ENCODE results near the gene GDI2.

Gene GDI2

GRCh38 chr10:5813341-5814109 is at the start of gene GDI2:
TSS of gene GDI2 (minus strand) at chr10:5813434. CDS start at chr10:5813258, 176 bp downstream.
- H3K4me3 ChIP-seq = peak within 1 kb of the TSS; percentile 91
- no peak for TF ChIP-seq CTCF (IDR thresholded peaks at IDR 0.05)
- peak within 1 kb of the TSS; percentile 96 to 98 for H3K27ac ChIP-seq
- DNase-seq (ENCODE audit: low spot score) = peak; percentile 97

- DNase-seq (ENCODE audit: low spot score) = no peak
- TF ChIP-seq CTCF (IDR thresholded peaks at IDR 0.05) = no peak
- H3K27ac ChIP-seq = no peak overlapping the region
- H3K4me3 ChIP-seq = no peak overlapping the region
Observed at GRCh38 chr10:5862360-5862961, 49.2 kb upstream of the GDI2 start.

- DNase-seq (ENCODE audit: low spot score) = no peak
- Histone ChIP-seq H3K27ac (no peak overlapping the region), H3K4me3 (no peak overlapping the region)
- TF ChIP-seq CTCF (IDR thresholded peaks at IDR 0.05) = no peak
Observed at GRCh38 chr10:5860066-5860465, 46.8 kb upstream of the GDI2 start.

- no peak for TF ChIP-seq CTCF (IDR thresholded peaks at IDR 0.05)
- Histone ChIP-seq H3K4me3 (no peak overlapping the region), H3K27ac (no peak overlapping the region)
- no peak for DNase-seq (ENCODE audit: low spot score)
Observed at GRCh38 chr10:5858811-5859210, 45.6 kb upstream of the GDI2 start.

- Histone ChIP-seq H3K27ac (no peak overlapping the region), H3K4me3 (no peak overlapping the region)
- no peak for TF ChIP-seq CTCF (IDR thresholded peaks at IDR 0.05)
- no peak for DNase-seq (ENCODE audit: low spot score)
Observed at GRCh38 chr10:5856701-5857004, 43.4 kb upstream of the GDI2 start.

GRCh38 chr10:5855979-5856700 is 42.9 kb upstream of the GDI2 start:
- H3K27ac ChIP-seq = no peak overlapping the region
- TF ChIP-seq CTCF (IDR thresholded peaks at IDR 0.05) = no peak
- no peak overlapping the region for H3K4me3 ChIP-seq
- DNase-seq (ENCODE audit: low spot score) = no peak
